Right atrium auricular region (tissue), 2 donors: Measurements from ENCODE around the gene COL8A2. TPM values are rescaled to one million over a fixed set of nuclear protein-coding genes. Genes with fewer than 3 reads are reported as not detected.

Experiments used
- DNase-seq: peaks from one replicate; pipeline ENCODE4 v3.0.0-alpha.2; 2019; ENCODE audit warnings: low spot score
- H3K27ac ChIP-seq, 2 donors: fragments of 200-600 bp; sonication (generic); 1 replicate in 1 of 2; 2 replicates in 1 of 2; pipeline ENCODE4 v1.5.1; 2016 to 2019
- H3K27me3 ChIP-seq, 2 donors: fragments of 200-600 bp; sonication (generic); one replicate each; pipeline versions ENCODE4 v1.5.1 to v1.6.0; 2017 to 2019
- H3K36me3 ChIP-seq: fragments of 200-600 bp; sonication (generic); one replicate; pipeline ENCODE4 v1.5.1; 2016
- H3K4me1 ChIP-seq, 2 donors: fragments of 200-600 bp; sonication (generic); one replicate each; pipeline versions ENCODE4 v1.5.1 to v1.6.0; 2017 to 2019
- H3K4me3 ChIP-seq, 2 donors: fragments of 200-600 bp; sonication (generic); 1 replicate in 1 of 2; 2 replicates in 1 of 2; pipeline ENCODE4 v1.5.1; 2017 to 2019; ENCODE audit warnings: mild to moderate bottlenecking in 1 of 2, moderate library complexity in 1 of 2
- H3K9me3 ChIP-seq, 2 donors: fragments of 200-600 bp; sonication (generic); one replicate each; pipeline ENCODE4 v1.5.1; 2019
- total RNA-seq, 2 donors: library from RNA; depleted of rRNA; stranded (reverse); fragments of >200 nt; gene quantifications; one replicate each; pipeline ENCODE4 v1.1.0, GENCODE V29; 2016
- TF ChIP-seq, protein P1 (sequence below), 2 donors: fragments of 200-600 bp; sonication (generic); IDR thresholded peaks; one replicate each; pipeline ENCODE4 v1.5.1; 2019; ENCODE audit warnings: antibody characterized with exemption in 2 of 2

COL8A2 gene
- total RNA-seq = 1 to 10 TPM; 3.5 to 4.5 TPM

DNA sequence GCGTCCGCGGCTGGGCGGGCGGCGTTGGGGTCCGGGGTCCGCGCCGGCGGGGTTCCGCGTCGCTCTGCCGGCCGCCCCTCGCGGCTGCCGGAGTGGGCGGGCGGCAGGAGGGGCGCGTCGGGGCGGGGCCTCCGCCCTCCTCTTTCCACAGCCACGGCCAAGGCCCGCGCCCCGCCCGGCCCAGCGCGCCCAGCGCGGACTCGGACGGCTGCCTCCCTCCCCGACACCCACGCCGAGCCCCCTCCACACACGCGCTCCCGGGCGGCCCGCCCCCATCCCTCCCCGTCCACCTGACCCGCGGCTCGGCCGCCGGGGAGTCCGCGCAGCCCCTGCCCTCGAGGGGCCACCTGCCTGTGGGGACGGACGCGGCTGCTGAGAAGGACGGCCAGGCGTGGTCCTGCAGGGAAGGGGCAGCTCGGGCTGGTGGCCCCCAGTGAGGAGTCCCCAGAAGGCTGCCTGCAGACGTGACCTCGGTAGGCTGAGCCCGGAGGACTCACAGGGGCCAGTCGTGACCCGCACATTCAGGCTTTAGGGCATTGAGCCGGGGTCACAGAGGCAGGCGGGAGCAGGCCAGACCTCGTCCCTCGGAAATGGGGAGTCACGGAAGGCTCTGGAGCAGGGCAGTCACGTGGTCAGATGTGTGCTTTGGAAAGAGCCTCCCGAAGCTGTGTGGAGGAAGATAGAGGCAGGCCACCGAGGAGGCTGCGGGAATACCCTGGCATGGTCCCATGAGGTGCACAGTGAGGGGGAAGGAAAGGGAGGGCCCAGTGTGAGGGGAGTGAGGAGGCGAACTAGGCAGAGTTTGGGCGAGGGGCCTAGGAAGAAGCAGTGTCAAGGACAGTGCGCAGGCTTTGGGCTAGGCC, at the start of gene COL8A2:
Gene COL8A2, minus strand, starts transcription at position 94 of the 863 bp plus-strand sequence. CDS start 24,980 bp downstream, outside the sequence.
- TF ChIP-seq, protein P1, sequence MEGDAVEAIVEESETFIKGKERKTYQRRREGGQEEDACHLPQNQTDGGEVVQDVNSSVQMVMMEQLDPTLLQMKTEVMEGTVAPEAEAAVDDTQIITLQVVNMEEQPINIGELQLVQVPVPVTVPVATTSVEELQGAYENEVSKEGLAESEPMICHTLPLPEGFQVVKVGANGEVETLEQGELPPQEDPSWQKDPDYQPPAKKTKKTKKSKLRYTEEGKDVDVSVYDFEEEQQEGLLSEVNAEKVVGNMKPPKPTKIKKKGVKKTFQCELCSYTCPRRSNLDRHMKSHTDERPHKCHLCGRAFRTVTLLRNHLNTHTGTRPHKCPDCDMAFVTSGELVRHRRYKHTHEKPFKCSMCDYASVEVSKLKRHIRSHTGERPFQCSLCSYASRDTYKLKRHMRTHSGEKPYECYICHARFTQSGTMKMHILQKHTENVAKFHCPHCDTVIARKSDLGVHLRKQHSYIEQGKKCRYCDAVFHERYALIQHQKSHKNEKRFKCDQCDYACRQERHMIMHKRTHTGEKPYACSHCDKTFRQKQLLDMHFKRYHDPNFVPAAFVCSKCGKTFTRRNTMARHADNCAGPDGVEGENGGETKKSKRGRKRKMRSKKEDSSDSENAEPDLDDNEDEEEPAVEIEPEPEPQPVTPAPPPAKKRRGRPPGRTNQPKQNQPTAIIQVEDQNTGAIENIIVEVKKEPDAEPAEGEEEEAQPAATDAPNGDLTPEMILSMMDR (IDR thresholded peaks at IDR 0.05) = no peak
- no peaks in the 10 kb centered on the region for H3K36me3 ChIP-seq
- H3K27me3 ChIP-seq = no peaks in the 10 kb centered on the region
- no peaks in the 10 kb centered on the region for H3K9me3 ChIP-seq
- H3K27ac ChIP-seq = no peak within 1 kb of the TSS
- H3K4me3 ChIP-seq = peak within 1 kb of the TSS; percentile 31 to 46
- peaks cover 0 to 18% of the 10 kb centered on the region in 2 donors for H3K4me1 ChIP-seq
- DNase-seq = no peak

GRCh38 chr1:36174713-36175112, 49.7 kb upstream of the COL8A2 start:
- Histone ChIP-seq H3K4me3 (no peak overlapping the region), H3K4me1 (peaks cover 0 to 92% of the 10 kb centered on the region in 2 donors), H3K27me3 (no peaks in the 10 kb centered on the region), H3K36me3 (peaks cover 88% of the 10 kb centered on the region), H3K27ac (peak overlapping the region; percentile 88 to 100), H3K9me3 (no peaks in the 10 kb centered on the region)
- TF ChIP-seq, protein P1 (IDR thresholded peaks at IDR 0.05) = no peak
- DNase-seq = no peak

DNA sequence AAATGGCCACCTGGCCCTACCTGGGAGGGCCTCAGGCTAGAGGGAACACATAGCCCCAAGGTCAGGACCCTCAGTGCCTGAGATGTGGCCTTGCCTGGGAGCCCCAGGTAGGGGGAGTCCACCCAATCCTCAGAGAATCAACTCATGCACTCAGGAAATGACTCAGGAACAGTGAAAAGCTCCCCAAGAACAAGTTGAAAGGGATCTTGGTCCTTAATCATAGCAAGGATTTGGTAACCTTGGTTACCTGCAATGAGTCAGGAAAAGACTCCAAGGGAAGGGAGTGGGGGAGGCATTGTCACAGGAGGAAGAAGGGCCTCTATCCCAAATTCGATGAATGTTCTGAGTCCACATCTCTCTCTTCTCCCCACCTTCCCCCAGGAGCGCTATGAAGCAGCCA, 48.0 kb upstream of the COL8A2 start:
- H3K9me3 ChIP-seq = no peaks in the 10 kb centered on the region
- DNase-seq = no peak
- peaks cover 71% of the 10 kb centered on the region for H3K36me3 ChIP-seq
- TF ChIP-seq, protein P1 (IDR thresholded peaks at IDR 0.05) = no peak
- peak overlapping the region; percentile 88 to 100 for H3K27ac ChIP-seq
- H3K4me1 ChIP-seq = peaks cover 0 to 98% of the 10 kb centered on the region in 2 donors
- no peak overlapping the region for H3K4me3 ChIP-seq
- no peaks in the 10 kb centered on the region for H3K27me3 ChIP-seq

DNA sequence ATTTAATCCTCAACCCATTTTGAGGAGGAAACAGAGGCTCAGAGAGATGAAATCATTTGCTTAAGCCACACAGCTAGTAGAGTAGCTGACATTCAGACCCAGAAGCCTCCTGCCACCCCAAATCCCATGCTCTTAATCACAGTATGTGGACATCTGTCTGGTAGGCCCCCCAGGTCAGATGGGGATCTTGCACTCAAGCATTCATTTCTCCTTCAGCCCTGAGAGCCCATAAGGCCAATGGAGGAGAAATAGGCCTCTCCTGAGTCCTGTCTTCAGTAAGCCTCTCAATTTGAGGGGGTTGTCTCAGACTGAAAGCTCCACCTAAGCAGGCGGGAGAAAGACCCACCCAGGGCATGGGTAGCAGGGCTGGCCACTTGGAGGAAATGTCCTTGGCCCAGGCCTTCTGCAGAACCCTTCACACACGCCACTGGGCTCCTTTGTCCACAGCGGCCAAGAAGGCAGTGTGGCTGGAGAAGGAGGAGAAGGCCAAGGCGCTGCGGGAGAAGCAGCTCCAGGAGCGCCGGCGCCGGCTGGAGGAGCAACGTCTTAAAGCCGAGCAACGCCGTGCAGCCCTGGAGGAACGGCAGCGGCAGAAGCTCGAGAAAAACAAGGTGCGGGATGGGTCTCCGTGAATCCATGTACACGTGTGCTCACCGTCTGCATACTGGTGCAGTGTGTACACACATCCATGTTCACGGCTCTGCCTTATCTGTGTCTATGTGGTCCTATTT, 47.2 kb upstream of the COL8A2 start:
- Histone ChIP-seq H3K27ac (peak overlapping the region; percentile 88 to 100), H3K4me1 (peaks cover 0 to 98% of the 10 kb centered on the region in 2 donors)

GRCh38 chr1:36170643-36171412, 45.8 kb upstream of the COL8A2 start:
- Histone ChIP-seq H3K4me1 (peaks cover 0 to 98% of the 10 kb centered on the region in 2 donors), H3K27ac (peak overlapping the region; percentile 98 to 100)
- TF ChIP-seq, protein P1 (IDR thresholded peaks at IDR 0.05) = no peak

More for the DNA sequence above, 47.2 kb upstream of the COL8A2 start:
- Histone ChIP-seq H3K36me3 (peaks cover 63% of the 10 kb centered on the region), H3K27me3 (no peaks in the 10 kb centered on the region), H3K4me3 (no peak overlapping the region), H3K9me3 (no peaks in the 10 kb centered on the region)
- DNase-seq = no peak
- TF ChIP-seq, protein P1 (IDR thresholded peaks at IDR 0.05) = no peak

More at GRCh38 chr1:36170643-36171412, 45.8 kb upstream of the COL8A2 start:
- Histone ChIP-seq H3K4me3 (no peak overlapping the region), H3K36me3 (peaks cover 50% of the 10 kb centered on the region), H3K9me3 (no peaks in the 10 kb centered on the region), H3K27me3 (no peaks in the 10 kb centered on the region)
- DNase-seq = no peak
